ENCODE data around the gene TSEN15.

Gene TSEN15

DNA sequence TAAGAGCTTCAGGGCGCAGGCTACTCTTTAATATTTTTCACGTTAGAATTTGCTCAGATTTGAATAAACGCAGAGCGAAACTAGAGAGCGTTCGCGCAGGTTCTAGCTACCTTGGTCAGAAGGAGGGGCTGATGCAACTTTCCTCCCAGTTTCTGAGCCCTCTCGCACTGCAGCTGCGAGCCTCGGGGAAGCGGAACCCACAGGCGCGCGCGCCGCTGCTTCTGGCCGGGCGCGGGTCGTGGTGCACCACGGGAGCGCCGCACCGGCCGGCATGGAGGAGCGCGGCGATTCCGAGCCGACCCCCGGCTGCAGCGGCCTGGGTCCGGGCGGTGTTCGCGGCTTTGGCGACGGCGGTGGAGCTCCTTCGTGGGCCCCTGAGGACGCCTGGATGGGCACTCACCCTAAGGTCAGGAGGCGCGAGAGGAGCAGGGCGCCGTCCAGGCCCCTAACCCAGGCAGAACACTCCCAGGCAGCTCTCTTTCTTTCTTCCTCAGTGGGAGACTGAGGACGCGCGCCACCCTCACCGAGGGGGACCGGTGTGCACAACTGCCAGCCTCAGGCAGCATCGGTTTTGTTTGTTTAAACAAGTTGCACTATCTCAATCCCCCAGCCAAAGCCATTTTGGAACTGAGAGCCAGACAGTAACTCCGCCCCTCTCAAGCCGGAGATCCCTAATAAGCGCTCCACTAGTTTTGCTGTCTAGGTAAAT lies at the start of gene TSEN15:
Gene TSEN15, plus strand, starts transcription at position 246 of the 709 bp plus-strand sequence. Its CDS starts 26 bp downstream, at position 272.
- DNase-seq = peak; percentile 94

GRCh38 chr1:184002071-184002470 lies 49.5 kb upstream of the TSEN15 start:
- DNase-seq = no peak

- no peak for DNase-seq
These were observed 46.6 kb upstream of the TSEN15 start for GRCh38 chr1:184004935-184005334.

- no peak for DNase-seq
These were observed 46.0 kb upstream of the TSEN15 start for GRCh38 chr1:184005506-184005905.

GRCh38 chr1:184010788-184011187 lies 40.7 kb upstream of the TSEN15 start:
- DNase-seq = no peak

DNA sequence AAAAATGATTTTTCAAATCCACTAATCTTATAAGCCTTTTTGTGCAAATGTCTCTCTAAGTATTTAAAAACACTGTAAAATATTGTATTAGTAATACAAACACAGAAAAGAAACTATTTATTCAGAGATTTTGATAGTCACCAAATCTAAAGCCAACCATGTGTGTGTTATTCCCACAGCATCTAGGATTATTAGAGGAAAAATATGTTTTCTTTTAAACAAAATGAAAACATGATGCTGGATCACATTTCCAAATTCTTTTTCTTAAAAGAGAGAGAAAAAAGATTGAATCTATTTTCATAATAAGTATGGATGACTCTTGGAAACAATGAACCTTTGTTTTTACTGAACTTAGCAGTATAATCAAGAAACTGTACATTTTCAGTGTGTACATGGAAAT lies 39.3 kb upstream of the TSEN15 start:
- DNase-seq = no peak

- DNase-seq = no peak
These were observed 37.3 kb upstream of the TSEN15 start for GRCh38 chr1:184014271-184014670.

DNA sequence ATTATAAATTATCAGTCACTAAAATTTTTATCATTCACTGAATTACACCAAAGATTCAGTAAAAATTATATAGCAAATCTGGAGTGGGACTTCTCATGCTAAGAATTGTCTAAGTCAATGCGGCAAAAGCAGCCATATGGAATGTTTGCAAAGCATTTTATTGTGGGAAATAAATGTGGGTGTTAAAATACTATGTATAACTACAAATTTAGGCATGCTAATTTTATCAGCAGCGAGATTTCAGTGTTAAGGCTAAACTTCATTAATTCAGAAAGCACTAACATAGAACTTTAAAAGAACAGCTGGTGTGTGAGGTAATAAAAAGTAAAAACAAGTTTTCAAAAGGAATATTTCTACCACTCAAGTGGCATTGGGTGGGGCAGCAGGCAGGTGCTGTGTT lies 35.4 kb upstream of the TSEN15 start:
- no peak for DNase-seq

GRCh38 chr1:184017306-184017705 lies 34.2 kb upstream of the TSEN15 start:
- no peak for DNase-seq

DNA sequence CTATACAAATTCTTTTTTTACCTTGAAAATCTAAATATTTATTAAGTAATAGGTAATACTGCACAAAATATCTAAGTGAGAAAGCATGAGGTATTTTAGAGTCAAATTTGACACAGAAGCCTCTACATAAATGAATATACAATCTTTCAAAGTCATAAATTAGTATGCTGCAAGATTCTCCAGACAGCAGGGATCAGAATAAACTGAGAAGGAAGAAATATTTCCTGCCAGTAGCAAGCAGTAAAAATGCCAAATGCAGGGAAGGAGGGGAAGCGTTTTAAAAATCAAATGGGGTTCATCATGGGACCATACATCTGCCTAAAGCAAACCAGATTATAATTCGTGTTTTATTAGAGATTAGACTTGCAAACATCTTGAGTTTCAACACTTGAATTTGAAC lies 32.9 kb upstream of the TSEN15 start:
- no peak for DNase-seq

DNA sequence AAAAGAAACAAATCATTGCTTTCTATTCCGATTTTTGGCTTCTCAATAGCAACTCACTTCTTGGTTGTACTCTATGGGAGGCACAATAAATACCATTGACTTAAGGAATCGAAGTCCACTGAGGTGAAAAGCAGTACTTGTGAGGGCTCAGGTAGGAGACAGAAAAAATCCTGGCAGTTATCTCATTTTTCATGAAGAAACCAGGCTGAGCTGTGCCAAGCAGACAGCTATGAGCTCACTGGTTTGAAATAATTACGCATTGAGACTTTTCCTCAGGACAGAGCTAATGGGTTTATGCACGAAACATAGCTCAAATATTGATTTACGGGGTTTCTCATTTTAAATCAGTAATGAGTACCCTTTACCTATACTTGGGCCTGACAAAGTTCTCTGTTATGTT lies 32.5 kb upstream of the TSEN15 start:
- no peak for DNase-seq

DNA sequence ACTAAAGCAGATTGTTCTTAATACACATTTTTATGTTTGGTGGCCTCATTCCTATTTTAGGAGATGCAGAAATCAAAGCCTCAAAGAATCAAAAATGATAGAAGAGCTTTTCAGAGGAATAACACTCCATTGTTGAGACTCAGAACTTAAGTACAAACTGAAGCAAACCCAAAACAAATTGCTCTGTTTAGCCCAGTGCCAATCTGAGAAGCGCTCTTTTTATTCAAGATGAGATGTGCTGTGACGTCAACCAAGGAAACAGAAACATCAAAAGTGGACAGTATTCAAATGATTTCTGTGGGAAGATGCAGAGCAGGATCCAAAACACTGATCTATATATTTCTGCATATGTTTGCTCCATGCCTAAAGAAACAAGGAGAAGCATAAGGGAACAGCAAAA lies 32.0 kb upstream of the TSEN15 start:
- no peak for DNase-seq

GRCh38 chr1:184020328-184020727 lies 31.2 kb upstream of the TSEN15 start:
- DNase-seq = no peak

- DNase-seq = no peak
These were observed 30.7 kb upstream of the TSEN15 start for GRCh38 chr1:184020855-184021254.

DNA sequence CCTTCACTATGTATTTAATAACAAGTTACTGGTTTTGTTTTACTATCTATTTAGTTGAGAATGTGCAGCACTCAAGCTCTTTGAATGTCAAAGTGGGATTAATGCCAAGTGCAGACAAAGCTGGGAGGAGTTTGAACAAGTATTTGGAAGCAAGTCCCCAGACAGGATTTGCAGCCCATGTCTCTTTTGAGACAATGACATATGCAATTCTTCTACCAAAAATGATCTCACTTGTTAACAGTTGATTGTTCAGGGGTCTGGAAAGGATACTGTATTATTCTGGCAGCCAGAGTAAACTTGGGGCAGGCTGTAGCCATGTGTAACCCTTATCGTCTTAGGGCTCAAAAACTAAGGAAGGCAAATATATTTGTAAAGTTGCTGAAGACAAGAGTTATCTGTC lies 29.8 kb upstream of the TSEN15 start:
- no peak for DNase-seq

DNA sequence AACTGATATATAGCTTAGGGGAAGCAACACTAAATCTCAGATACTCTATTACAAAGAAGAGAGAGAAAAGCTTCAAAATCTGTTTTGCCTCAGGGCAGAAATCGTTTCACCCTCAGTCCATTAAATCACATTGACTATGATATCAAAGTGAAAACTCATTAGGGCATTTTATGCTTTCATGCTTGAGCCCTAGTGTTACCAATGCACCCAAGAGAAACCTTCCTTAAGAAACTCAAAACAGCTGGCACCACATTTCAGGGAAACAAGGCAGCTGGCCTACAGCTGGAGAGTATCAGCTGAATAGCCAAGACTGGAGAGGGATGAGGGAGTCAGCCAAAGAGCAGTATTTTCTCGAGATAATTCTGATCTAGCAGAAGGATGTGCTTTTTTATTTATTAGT lies 28.9 kb upstream of the TSEN15 start:
- DNase-seq = no peak

- no peak for DNase-seq
These were observed 28.4 kb upstream of the TSEN15 start for GRCh38 chr1:184023171-184023570.

- DNase-seq = no peak
These were observed 26.3 kb upstream of the TSEN15 start for GRCh38 chr1:184025242-184025675.

DNA sequence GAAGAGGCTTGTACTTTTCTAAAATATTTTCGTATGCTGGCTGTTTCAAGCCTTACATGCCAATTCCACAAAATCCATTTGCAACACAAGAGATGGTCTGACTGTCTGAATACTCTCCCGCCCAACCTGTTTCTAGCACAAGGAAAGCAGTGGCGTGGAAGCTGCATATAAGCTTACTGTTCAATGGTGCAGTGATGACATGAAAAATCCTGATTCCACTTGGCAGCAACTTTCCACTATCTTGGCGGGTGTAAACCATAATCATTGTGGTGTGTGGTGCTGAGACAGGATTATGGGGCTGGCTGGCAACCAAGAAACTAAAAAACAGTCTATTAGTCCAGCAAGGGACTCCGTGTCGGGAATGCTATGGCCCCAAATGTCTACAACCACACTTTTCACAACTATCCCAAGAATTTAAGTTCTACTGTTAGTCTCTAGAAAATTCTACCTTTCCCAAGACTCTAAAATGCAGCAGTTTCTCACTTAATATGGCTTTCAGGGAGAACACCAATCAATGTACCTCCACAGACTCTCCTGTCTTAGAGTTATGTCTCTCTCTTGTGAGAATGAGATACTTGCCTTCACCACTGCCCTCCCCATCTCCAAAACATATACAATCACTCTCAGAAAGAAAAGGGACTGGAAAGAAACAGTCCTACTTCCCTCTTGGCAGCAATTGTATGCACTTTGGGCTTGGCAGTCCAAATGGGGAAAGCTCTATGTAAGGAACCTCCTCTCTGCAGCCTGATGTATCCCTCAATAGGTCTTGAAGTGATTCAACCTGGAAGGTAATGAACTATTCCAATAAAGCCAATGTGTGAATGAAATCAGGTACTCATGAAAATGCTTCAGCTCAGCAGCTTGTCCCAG lies 23.5 kb upstream of the TSEN15 start:
- no peak for DNase-seq

- DNase-seq = peak; percentile 46
These were observed 22.5 kb upstream of the TSEN15 start for GRCh38 chr1:184028854-184029623.

- DNase-seq = no peak
These were observed 21.0 kb upstream of the TSEN15 start for GRCh38 chr1:184030433-184031091.

DNA sequence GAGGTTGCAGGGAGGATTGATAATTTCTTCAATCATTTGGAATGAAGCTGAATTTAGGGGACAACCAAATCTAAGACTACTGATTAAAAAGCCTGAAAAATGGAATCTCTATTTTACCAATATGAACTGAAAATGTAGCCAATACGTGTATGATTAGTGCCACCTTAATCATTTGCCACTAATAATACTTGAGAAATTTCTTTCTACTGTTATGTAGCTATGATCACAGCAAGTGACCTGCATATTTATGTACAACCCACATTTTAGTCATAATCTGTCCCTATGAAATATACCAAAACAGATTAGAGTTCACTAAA lies 20.5 kb upstream of the TSEN15 start:
- no peak for DNase-seq
